Ureter (tissue), 1 donor: Measurements from ENCODE around the gene CBFB. TPM values are rescaled to one million over a fixed set of nuclear protein-coding genes. Genes with fewer than 3 reads are reported as not detected.
"Not testable (repeated sequence)": the region's sequence is repeated elsewhere in the genome, so short reads cannot be mapped to it uniquely, and the experiment has no call there.

Experiments
- DNase-seq: peaks from one replicate; pipeline ENCODE4 v3.0.0-alpha.2; 2020; ENCODE audit warnings: low spot score
- total RNA-seq: library from RNA; stranded (reverse); gene quantifications from one replicate; pipeline ENCODE4 v1.2.4, GENCODE V29; 2023
- donor health status: DM: yes; HTN: yes; CAD: no.

CBFB gene
- total RNA-seq, 1 donor from 2014 or later, result 53.5 TPM

DNA sequence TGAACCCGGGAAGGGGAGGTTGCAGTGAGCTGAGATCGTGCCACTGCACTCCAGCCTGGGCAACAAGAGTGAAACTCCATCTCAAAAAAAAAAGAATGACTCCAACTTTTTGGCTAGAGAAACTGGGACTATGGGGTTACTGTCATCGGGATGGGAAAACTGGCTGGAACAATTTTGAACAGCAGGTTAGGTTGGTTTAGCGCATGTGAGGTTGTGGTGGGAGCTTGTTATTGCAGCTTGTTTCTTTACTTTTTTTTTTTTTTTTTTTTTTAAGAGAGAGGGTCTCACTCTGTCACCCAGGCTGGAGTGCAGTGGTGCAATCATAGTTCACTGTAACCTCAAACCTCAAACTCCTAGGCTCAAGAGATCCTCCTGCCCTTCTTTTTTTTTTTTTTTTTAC, 12.6 kb downstream of the CBFB start:
- DNase-seq, result not testable (repeated sequence)

DNA sequence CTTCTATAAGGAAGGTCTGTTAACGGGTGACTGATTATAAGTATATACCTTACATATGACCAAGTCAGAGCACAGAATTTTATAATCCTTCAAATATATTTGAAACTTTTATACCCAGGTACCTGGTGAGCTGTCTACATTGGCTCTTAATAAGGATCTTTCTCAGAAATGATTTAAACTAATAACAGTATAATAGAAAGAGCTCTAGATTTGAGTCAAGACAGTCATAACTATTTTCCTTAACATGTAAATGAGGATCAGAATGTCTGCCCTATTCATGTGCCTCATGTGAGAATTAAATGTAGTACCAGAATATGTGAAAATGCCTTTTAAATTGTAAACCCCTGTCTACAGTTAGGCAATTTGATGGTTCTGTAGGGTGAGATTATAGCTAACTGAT, 14.5 kb downstream of the CBFB start:
- no peak for DNase-seq

DNA sequence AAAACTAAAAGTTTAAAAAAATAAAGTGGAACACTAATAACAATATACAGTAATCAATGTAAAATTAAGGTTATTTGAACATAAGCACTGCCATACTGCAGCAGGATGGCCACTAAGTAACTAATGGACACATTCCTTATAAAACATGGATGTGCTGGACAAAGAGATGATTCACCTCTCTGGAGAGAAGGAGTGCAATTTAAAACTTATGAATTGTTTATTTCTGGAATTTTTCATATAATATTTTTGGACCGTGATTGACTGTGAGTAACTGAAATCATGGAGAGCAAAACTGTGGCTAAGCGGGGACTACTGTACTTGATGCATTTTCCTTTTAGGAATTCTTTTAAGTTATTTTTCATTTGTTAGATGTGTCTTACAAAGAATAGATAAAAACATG, 21.8 kb downstream of the CBFB start:
- DNase-seq, result no peak

DNA sequence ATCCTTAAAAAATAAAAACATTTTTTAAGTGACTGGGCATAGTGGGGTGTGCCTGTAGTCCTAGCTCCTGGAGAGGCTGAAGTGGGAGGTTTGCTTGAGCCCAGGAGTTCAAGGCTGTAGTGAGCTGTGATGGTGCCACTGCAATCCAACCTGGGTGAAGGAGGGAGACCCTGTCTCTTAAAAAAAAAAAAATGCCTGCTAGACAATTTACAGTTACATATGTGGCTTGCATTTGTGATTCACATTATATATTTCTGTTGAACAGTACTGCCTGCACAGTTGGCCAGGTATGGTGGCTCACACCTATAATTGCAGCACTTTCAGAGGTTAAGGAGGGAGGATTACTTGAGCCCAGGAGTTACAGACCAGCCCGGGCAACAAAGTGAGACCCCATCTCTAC, 23.4 kb downstream of the CBFB start:
- no peak for DNase-seq

DNA sequence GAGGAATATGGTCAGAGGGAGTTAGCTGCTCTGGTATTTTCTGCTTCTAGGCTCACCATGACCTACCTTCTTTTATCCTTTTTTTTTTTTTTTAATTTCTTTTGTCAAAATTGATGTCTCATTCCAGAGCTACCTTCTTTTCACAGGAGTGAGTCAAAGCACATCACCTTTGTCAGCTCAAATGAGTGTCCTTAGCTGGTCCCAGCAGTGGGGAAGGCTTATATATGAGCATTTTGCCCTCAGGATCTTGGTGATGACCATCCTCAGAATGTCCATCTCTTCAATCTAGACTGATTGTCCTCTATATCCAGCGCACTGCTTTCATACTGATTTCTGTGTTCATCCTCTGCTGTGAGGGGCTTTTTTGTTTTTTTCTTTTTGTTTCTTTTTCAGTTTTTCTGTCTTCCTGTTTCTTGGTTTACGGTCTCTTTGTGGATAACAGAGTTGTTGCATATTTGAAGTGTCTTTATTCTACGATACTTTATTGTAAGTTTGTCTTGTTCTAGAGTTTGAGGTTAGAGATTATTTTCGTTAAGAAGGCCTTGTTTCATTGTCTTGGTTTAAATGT, 24.9 kb downstream of the CBFB start:
- no peak for DNase-seq

DNA sequence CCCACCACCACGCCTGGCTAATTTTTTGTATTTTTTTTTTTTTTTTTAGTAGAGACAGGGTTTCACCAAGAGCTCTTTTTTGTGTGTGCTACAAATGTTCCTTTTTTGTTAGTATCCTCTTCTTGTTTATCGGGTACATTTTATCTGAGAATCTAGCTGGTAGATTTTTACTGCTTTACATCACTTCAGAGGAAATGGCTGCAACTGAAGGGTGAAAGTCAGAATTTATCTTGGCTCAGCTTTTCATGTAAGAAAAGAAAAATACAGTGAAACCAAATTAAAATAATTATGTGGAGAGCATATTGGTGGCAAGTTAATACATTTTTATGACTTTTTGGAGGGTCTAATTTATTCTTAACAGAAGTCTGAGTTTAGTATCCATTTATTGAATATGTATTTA, 26.0 kb downstream of the CBFB start:
- no peak for DNase-seq

DNA sequence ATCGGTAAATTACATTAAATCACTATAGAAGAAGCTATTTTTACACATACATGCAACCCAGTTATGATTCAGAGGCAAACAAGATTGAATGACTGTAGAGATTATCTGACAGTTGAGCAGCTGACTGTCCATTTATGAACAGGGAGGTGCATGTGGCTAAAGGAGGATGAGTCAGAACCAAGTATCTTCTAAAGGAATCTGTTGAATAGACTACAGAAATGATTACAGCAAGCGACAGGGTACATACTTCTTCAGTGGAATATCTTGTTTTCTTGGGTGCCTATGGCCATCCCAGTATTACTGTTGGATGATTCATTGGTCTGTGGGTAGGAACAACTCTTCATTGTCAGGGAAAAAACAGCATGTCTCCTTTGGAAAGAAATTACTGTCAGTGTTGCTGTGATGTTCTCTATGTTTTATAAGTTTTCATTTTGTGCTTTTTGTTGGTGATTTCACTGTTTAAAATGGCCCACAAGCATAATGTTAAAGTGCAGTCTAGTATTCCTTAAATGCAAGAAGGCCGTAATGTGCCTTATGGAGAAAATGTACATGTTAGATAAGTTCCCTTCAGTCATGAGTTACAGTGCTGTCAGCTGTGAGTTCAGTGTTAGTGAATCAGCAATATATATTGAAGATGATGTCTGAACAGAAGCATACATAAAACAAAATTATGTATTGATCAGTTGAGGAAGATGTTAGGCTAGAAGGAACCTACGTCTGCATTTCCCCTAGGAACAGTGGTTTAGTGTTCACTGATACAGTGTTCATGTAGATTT, 27.0 kb downstream of the CBFB start:
- DNase-seq, result no peak

DNA sequence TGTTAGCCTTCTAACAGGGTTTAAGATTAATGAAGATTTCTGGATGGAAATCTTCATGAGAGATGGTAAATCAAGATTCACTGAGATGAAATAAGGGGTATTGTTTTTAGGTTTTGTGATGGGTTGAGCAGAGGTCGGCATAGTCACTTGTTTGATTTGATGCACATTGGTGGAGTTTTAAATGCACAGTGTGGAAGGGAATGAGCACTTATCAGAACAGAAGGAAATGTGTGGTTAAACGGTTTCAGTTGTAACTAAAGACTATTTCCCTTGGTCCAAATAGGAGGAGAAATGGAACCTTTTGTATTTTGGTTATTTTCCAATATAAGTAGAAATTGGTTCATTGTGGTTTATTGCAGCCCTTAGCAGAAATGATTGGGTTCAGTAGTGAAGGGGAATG, 34.1 kb downstream of the CBFB start:
- no peak for DNase-seq

DNA sequence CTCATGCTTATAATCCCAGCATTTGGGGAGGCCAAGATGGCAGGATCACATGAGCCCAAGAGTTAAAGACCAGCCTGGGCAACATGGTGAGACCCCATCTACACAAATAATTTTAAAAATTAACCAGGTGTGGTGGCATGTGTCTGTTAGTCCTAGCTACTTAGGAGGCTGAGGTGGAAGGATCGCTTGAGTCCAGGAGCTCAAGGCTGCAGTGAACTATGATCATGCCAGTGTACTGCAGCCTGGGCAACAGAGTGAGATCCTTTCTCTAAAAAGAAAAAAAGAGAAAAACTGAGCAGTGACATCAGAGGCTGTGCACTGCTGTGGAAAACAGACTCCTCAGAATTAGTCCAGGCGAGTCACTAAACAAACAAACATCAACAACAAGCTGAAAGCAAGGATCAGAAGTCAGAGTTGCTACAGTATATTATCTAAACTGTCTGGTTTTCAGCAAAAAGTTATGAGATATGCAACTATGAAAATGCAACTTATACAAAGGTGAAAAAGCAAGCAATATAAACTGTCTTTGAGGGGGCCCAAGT, 39.3 kb downstream of the CBFB start:
- DNase-seq, result no peak

DNA sequence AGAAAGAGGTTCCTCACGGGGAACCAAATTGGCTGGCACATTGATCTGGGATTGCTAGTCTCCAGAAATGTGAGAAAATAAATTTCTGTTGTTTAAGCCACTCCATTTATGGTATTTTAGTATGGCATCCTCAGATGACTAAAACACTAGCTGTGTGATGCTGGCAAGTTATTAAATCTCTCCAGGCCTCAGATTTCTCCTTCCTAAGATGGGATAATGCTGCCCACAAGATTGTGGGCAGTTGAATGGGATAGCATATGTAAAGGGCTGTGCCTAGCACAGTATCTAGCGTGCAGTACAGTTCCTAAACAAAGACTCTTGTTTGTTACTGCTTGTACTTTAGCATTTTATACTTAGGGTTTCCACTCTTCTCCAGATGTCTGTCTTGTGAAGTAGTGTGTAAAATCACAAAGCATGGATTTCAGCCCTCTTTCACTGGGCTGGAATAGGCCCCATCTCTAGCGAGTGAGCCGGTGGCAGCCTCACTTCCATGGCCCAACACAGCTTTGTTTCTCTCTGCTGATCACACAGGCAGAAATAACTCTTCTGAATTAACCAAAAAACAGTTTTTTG, 42.6 kb downstream of the CBFB start:
- no peak for DNase-seq

DNA sequence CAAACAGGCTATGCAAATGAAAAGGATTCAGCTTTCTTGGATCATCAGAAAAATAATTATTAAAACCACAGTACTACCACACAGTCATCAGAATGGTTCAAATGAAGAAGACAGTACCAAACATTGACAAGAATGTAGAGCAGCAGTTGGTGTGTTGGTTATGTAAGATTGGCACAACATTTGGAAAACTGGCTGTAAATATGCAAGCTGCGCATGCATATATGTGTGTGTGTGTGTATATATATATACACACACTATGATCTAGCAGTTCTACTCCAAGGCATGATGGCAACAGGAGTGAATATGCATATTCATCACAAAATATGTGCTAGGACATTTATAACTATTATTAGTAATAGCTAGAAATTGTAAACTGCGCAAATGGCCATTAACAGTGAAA, 46.4 kb downstream of the CBFB start:
- DNase-seq, result no peak

DNA sequence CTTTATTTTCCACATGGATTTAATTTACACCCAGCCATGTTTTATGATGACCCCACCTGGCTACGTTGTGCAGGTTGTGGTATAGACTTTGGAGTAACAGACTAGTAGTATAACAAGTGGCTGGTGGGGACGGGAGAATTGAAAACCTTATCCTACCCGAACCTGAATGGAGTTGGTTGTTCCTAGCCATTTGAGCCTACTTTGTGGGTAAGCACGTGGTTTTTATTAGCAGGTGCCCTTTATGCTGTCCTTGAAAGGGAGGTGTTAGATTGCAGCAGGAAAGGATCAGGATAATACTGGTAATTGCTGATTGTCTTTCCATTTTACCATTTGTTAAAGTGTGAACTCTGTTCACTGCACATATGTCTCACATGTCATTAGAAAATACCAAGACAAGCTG, 48.9 kb downstream of the CBFB start:
- no peak for DNase-seq

DNA sequence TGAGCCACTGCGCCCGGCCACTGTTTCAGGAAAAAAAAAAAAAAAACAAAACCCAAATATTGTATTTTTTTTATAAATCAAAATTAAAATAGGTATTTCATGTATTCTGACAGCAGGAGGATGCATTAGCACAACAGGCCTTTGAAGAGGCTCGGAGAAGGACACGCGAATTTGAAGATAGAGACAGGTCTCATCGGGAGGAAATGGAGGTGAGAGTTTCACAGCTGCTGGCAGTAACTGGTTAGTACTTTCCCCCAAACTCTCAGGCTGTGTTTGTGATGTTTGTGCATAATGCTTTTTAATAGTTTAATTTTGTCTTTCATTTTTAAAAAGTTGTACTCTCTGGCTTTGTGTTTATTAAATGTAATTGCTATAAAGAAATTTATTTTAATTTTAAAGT, 53.2 kb downstream of the CBFB start:
- no peak for DNase-seq

DNA sequence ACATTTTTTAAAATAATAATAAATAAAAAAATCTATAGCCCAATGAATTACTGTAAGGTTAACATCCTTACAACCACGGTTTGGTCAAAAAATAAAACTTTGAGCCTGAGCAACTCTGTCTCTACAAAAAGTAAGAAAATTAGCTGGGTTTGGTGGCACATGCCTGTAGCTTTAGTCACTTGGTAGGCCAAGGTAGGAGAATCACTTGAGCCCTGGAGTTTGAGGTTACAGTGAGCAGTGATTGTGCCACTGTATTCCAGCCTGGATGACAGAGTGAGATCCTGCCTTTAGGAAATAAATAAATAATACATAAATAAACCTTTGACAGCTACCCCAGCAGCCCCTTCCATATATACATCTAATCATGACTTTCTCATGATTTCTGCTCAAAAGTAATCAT, 53.9 kb downstream of the CBFB start:
- no peak for DNase-seq

DNA sequence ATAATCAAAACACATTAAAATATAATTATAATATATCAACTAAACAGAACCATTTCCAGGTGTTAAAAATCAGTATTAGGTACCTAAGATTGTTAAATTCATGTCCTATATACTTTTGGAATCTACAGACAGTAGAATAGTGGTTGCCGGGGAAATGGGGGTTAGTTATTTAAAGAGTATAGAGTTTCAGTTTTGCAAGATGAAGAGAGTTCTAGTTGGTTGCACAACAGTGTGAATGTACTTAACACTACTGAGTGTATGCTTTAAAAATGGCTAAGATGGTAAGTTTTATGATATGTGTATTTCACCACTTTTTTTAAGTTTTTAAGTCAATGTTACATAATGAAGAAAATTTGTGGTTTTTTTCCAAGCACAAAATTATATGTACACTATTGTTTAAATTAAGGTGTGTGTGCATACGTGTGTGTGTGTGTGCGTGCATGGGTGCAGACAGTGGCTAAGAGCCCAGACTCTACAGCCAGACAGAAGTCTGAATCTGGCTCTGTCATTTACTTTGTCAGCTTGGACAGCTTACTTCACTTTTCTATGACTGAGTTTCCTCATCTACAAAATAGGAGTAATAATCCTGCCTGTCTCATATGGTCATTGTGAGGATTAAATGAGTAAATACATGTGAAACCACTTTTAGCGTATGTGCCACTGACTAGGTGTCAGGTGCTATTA, 55.5 kb downstream of the CBFB start:
- DNase-seq, result no peak

DNA sequence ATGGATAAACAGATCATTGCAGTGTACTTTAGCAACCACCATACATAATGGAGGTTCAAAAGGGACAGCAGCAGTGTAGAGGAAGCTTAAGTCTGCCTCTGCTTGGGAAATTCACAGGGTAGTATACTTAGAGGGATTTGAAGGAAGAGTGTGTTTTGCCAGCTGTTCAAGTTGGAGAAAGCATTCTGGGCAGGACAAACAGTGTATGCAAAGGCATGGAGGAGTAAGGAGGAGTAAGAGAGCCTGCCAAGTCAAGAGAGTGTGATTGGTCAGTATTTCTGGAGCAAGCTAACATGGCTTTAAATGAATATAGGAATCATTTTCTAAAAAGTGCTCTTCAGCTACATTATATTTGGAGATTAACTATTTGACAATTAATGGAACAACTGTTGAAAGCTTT, 57.9 kb downstream of the CBFB start:
- no peak for DNase-seq

DNA sequence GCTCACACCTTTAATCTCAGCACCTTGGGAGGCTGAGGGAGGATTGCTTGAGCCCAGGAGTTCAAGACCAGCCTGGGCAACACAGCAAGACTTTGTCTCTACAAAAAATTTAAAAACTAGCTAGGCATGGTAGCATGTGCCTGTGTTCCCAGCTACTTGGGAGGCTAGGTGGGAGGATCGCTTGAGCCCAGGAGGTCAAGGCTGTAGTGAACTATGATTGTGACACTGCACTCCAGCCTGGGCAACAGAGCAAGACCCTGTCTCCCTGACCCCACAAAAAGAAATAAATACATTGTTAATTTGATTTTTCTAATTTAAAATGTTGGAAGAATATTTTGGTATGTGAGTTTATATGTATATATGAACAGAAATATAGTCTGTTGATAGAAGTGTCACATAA, 58.3 kb downstream of the CBFB start:
- no peak for DNase-seq

DNA sequence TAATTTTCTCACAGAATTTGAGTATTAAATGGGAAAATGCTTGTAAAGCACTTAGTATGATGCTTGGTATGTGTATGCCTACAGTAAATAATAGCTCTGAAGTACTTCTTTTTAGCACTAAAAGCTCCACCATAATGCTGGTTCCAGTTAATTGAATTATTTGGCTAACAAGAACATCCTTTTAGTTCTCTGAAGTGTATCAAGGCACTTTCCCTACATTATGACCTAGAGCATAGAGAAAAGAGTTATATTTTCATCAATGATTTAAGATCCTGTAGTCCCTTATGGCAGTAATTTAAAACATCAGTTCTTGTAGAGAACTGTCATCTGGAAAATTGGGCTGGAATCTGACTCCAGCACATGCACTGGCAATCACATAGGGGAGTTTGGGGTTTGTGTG, 58.9 kb downstream of the CBFB start:
- DNase-seq, result no peak

DNA sequence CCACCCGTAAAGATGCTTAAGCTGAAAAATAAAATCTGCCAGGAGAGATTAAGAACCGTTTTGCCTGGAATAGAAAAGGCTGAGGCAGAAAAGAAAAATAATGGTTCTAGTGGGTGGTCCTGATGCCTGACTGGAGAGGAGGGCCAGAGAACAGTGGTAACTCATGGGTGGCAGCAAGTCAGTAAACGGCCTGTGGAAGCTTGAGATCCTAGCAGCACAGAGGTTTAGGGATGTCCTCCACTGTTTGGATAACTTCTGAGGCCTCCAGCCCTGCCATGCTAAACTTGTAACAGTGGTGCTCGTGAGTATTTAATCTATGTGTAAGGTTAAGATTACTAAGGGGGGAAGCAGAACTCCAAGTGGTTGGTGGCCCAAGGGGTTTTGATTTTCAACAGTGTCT, 59.6 kb downstream of the CBFB start:
- no peak for DNase-seq

DNA sequence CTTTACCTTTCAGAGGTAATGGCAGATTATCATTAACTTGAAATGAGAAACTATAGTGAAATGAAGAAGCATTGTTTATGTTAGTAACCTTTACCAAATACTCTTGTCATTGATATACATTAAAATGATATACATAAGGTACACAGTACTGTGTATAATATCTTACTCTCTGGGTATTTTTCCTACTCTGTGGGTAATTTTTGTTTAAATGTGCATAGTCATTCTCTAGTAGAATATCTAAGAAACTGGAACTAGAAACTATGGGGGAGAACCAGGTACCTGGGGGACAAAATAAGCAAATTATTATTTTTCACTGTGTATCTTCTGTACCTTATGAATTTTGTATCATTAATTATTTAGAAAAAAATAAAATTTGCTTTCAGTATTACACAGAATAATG, 60.2 kb downstream of the CBFB start:
- no peak for DNase-seq

DNA sequence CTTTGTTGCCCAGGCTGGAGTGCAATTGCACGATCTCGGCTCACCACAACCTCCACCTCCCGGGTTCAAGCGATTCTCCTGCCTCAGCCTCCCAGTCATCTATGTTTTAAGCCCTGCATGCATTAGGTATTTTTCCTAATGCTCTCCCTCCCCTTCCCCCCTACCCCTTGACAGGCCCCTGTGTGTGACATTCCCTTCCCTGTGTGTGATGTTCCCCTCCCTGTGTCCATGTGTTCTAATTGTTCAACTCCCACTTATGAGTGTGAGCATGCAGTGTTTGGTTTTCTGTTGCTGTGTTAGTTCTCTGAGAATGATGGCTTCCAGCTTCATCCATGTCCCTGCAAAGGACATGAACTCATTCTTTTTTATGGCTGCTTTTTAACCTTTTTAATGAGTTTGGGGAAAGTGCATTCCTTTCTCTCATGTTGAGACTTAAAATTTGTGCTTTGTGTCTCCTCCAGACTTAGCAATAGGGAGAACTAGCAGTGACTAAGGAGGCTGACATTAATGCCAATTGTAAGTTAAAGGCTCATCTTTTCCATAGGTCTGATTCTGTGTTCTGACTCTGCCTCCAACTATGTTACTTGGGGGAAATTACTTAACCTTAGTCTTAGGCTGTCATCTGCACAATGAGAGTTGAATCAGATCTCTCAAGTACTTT, 63.1 kb downstream of the CBFB start:
- no peak for DNase-seq

DNA sequence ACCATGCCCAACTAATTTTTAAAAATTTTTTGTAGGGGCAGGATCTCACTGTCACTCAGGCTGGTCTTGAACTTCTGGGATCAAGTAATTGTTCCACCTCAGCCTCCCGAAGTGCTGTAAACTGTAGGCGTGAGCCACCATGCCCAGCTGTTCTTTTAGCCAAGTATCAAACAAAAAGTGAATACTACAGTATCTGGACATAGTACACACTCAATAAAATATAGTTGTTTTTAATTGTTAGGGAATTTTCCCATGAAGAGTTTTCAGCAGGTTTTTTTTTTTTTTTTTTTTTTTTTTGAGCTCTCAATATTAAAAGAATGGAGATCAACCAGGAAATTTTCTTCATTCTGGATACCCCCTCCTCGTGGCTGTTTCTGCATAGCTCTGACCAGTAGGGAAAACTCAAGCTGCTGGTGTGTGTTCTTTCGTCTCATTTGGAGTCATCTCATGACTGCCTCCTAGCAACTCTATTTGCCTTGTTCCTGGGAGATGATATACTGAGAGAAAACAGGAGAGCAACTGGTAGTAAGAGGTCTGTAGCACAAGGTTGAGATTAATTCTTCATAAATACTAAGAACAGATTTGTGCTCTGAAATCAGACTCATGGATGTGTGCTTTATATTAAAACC, 64.3 kb downstream of the CBFB start:
- DNase-seq, result no peak
